Measurements from ENCODE around the gene LRRC32. TPM values are rescaled to one million over a fixed set of nuclear protein-coding genes. Genes with fewer than 3 reads are reported as not detected.

The LRRC32 gene
- total and polyA plus RNA-seq, 2 experiments from 2014 or later = 0.42 to 0.58 TPM

DNA sequence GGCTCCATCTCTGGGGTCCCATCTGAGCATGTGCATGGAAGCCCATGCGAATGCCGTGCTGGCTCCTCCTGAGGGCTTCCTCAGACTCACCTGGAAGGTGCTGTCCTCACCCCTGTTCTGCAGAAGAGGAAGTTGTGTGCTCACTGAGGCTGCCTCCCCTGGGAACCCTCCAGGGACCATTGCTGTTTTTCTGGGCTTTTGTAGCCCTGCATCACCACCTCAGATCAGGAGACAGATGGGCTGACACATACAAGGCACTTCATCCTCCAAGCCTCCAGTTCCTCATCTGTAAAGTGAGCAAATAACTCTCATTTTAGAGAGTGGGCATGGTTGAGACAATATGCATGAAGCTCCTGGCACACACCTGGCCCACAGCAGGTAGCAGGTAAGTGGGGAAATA is 12.1 kb upstream of the LRRC32 start:
- Histone ChIP-seq H3K27me3 (ENCODE audit: insufficient read depth) (no peaks in the 10 kb centered on the region), H3K79me2 (replicated peaks; ENCODE audit: insufficient read depth) (no peaks in the 10 kb centered on the region), H3K4me2 (no peak overlapping the region), H3K4me1 (ENCODE audit: insufficient read depth) (peaks cover 7% of the 10 kb centered on the region; the same call in 1 of the 2 replicates), H3K9me2 (ENCODE audit: insufficient read depth) (no peaks in the 10 kb centered on the region), H3K4me3 (no peak overlapping the region), H2AFZ (no peak overlapping the region), H3K27ac (ENCODE audit: low read depth) (no peak overlapping the region), H3F3A (replicated peaks; ENCODE audit: low read depth) (no peaks in the 10 kb centered on the region), H3K36me3 (ENCODE audit: insufficient read depth) (no peaks in the 10 kb centered on the region), H4K20me1 (replicated peaks; ENCODE audit: insufficient read depth) (no peaks in the 10 kb centered on the region)
- peaks cover 26% of the 10 kb centered on the region for H3K27me3 Mint-ChIP-seq (ENCODE audit: insufficient read depth, low read depth, poor library complexity)
- no peak overlapping the region for H3K4me3 Mint-ChIP-seq
- H3K9me3 Mint-ChIP-seq = no peaks in the 10 kb centered on the region
- no peak for TF ChIP-seq EZH2 (IDR thresholded peaks at IDR 0.05; ENCODE audit: low read depth, unreplicated experiment)
- no peak for TF ChIP-seq CREB1 (CRISPR knock-in tag; IDR thresholded peaks at IDR 0.05; ENCODE audit: low read depth)
- TF ChIP-seq, protein P1, sequence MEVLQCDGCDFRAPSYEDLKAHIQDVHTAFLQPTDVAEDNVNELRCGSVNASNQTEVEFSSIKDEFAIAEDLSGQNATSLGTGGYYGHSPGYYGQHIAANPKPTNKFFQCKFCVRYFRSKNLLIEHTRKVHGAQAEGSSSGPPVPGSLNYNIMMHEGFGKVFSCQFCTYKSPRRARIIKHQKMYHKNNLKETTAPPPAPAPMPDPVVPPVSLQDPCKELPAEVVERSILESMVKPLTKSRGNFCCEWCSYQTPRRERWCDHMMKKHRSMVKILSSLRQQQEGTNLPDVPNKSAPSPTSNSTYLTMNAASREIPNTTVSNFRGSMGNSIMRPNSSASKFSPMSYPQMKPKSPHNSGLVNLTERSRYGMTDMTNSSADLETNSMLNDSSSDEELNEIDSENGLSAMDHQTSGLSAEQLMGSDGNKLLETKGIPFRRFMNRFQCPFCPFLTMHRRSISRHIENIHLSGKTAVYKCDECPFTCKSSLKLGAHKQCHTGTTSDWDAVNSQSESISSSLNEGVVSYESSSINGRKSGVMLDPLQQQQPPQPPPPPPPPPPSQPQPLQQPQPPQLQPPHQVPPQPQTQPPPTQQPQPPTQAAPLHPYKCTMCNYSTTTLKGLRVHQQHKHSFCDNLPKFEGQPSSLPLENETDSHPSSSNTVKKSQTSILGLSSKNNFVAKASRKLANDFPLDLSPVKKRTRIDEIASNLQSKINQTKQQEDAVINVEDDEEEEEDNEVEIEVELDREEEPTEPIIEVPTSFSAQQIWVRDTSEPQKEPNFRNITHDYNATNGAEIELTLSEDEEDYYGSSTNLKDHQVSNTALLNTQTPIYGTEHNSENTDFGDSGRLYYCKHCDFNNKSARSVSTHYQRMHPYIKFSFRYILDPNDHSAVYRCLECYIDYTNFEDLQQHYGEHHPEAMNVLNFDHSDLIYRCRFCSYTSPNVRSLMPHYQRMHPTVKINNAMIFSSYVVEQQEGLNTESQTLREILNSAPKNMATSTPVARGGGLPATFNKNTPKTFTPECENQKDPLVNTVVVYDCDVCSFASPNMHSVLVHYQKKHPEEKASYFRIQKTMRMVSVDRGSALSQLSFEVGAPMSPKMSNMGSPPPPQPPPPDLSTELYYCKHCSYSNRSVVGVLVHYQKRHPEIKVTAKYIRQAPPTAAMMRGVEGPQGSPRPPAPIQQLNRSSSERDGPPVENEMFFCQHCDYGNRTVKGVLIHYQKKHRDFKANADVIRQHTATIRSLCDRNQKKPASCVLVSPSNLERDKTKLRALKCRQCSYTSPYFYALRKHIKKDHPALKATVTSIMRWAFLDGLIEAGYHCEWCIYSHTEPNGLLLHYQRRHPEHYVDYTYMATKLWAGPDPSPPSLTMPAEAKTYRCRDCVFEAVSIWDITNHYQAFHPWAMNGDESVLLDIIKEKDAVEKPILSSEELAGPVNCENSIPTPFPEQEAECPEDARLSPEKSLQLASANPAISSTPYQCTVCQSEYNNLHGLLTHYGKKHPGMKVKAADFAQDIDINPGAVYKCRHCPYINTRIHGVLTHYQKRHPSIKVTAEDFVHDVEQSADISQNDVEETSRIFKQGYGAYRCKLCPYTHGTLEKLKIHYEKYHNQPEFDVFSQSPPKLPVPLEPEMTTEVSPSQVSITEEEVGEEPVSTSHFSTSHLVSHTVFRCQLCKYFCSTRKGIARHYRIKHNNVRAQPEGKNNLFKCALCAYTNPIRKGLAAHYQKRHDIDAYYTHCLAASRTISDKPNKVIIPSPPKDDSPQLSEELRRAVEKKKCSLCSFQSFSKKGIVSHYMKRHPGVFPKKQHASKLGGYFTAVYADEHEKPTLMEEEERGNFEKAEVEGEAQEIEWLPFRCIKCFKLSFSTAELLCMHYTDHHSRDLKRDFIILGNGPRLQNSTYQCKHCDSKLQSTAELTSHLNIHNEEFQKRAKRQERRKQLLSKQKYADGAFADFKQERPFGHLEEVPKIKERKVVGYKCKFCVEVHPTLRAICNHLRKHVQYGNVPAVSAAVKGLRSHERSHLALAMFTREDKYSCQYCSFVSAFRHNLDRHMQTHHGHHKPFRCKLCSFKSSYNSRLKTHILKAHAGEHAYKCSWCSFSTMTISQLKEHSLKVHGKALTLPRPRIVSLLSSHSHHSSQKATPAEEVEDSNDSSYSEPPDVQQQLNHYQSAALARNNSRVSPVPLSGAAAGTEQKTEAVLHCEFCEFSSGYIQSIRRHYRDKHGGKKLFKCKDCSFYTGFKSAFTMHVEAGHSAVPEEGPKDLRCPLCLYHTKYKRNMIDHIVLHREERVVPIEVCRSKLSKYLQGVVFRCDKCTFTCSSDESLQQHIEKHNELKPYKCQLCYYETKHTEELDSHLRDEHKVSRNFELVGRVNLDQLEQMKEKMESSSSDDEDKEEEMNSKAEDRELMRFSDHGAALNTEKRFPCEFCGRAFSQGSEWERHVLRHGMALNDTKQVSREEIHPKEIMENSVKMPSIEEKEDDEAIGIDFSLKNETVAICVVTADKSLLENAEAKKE (CRISPR knock-in tag; IDR thresholded peaks at IDR 0.05) = no peak
- TF ChIP-seq JUNB (IDR thresholded peaks at IDR 0.05; ENCODE audit: unreplicated experiment) = no peak
- TF ChIP-seq, protein P2, sequence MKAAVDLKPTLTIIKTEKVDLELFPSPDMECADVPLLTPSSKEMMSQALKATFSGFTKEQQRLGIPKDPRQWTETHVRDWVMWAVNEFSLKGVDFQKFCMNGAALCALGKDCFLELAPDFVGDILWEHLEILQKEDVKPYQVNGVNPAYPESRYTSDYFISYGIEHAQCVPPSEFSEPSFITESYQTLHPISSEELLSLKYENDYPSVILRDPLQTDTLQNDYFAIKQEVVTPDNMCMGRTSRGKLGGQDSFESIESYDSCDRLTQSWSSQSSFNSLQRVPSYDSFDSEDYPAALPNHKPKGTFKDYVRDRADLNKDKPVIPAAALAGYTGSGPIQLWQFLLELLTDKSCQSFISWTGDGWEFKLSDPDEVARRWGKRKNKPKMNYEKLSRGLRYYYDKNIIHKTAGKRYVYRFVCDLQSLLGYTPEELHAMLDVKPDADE (IDR thresholded peaks at IDR 0.05) = no peak
- no peak for TF ChIP-seq ZNF114 (CRISPR knock-in tag; IDR thresholded peaks at IDR 0.05)
- TF ChIP-seq POLR2AphosphoS5 (IDR thresholded peaks at IDR 0.05; ENCODE audit: low read depth) = no peak
- no peak for TF ChIP-seq NANOG (IDR thresholded peaks at IDR 0.05; ENCODE audit: borderline replicate concordance)
- no peak for TF ChIP-seq EZH2phosphoT487 (IDR thresholded peaks at IDR 0.05; ENCODE audit: unreplicated experiment)
- TF ChIP-seq, protein P3, sequence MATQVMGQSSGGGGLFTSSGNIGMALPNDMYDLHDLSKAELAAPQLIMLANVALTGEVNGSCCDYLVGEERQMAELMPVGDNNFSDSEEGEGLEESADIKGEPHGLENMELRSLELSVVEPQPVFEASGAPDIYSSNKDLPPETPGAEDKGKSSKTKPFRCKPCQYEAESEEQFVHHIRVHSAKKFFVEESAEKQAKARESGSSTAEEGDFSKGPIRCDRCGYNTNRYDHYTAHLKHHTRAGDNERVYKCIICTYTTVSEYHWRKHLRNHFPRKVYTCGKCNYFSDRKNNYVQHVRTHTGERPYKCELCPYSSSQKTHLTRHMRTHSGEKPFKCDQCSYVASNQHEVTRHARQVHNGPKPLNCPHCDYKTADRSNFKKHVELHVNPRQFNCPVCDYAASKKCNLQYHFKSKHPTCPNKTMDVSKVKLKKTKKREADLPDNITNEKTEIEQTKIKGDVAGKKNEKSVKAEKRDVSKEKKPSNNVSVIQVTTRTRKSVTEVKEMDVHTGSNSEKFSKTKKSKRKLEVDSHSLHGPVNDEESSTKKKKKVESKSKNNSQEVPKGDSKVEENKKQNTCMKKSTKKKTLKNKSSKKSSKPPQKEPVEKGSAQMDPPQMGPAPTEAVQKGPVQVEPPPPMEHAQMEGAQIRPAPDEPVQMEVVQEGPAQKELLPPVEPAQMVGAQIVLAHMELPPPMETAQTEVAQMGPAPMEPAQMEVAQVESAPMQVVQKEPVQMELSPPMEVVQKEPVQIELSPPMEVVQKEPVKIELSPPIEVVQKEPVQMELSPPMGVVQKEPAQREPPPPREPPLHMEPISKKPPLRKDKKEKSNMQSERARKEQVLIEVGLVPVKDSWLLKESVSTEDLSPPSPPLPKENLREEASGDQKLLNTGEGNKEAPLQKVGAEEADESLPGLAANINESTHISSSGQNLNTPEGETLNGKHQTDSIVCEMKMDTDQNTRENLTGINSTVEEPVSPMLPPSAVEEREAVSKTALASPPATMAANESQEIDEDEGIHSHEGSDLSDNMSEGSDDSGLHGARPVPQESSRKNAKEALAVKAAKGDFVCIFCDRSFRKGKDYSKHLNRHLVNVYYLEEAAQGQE (IDR thresholded peaks at IDR 0.05; ENCODE audit: unreplicated experiment) = no peak
- TF ChIP-seq, protein P4, sequence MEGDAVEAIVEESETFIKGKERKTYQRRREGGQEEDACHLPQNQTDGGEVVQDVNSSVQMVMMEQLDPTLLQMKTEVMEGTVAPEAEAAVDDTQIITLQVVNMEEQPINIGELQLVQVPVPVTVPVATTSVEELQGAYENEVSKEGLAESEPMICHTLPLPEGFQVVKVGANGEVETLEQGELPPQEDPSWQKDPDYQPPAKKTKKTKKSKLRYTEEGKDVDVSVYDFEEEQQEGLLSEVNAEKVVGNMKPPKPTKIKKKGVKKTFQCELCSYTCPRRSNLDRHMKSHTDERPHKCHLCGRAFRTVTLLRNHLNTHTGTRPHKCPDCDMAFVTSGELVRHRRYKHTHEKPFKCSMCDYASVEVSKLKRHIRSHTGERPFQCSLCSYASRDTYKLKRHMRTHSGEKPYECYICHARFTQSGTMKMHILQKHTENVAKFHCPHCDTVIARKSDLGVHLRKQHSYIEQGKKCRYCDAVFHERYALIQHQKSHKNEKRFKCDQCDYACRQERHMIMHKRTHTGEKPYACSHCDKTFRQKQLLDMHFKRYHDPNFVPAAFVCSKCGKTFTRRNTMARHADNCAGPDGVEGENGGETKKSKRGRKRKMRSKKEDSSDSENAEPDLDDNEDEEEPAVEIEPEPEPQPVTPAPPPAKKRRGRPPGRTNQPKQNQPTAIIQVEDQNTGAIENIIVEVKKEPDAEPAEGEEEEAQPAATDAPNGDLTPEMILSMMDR (conservative IDR thresholded peaks at IDR 0.05; ENCODE audit: low read depth in 2 of 2) = no peak
- TF ChIP-seq STAT1 (IDR thresholded peaks at IDR 0.05; ENCODE audit: unreplicated experiment) = no peak
- no peak for TF ChIP-seq ZNF331 (CRISPR knock-in tag; IDR thresholded peaks at IDR 0.05; ENCODE audit: low read depth)
- DNase-seq (ENCODE audit: low spot score) (no peak), ATAC-seq (no peak)
- no peaks in the 10 kb centered on the region for H3K36me3 Mint-ChIP-seq (ENCODE audit: low read depth)
- H3K4me1 Mint-ChIP-seq = peaks cover 13% of the 10 kb centered on the region
- H3K27ac Mint-ChIP-seq = no peak overlapping the region
